Heart left ventricle (tissue), 16 donors: ENCODE measurements around the gene BBS1. TPM values are rescaled to one million over a fixed set of nuclear protein-coding genes. Genes with fewer than 3 reads are reported as not detected.
"Not testable (repeated sequence)": the region's sequence is repeated elsewhere in the genome, so short reads cannot be mapped to it uniquely, and the experiment has no call there.

Experiments
- ATAC-seq, 4 donors: fragments of 200-7000 bp; cut with Tn5 transposase; one replicate each; pipeline ENCODE4 v1.9.1; 2020 to 2022; ENCODE audit warnings: moderate library complexity in 4 of 4, mild to moderate bottlenecking in 3 of 4, moderate number of reproducible peaks in 1 of 4
- DNase-seq, 5 donors: peaks; one replicate each; pipeline ENCODE4 v3.0.0-alpha.2; 2020
- H3K27ac ChIP-seq, 12 donors: fragments of 200-600 bp; sonication (generic) in 4 of 12; one replicate each; pipeline versions ENCODE4 v1.5.0 to v1.8.0; 2016 to 2022; ENCODE audit warnings: mild to moderate bottlenecking in 2 of 12
- H3K27me3 ChIP-seq, 9 donors: fragments of 200-600 bp; sonication (generic) in 2 of 9; one replicate each; pipeline versions ENCODE4 v1.5.1 to v1.8.0; 2016 to 2022; ENCODE audit warnings: mild to moderate bottlenecking in 3 of 9
- H3K36me3 ChIP-seq, 9 donors: fragments of 200-600 bp; sonication (generic) in 2 of 9; one replicate each; pipeline versions ENCODE4 v1.5.0 to v1.8.0; 2018 to 2022; ENCODE audit warnings: mild to moderate bottlenecking in 2 of 9
- H3K4me1 ChIP-seq, 12 donors: fragments of 200-600 bp; sonication (generic) in 4 of 12; one replicate each; pipeline versions ENCODE4 v1.5.0 to v1.8.0; 2016 to 2022; ENCODE audit warnings: mild to moderate bottlenecking in 3 of 12
- H3K4me3 ChIP-seq, 12 donors: fragments of 200-600 bp; sonication (generic) in 4 of 12; one replicate each; pipeline versions ENCODE4 v1.5.0 to v1.8.0; 2017 to 2022; ENCODE audit warnings: mild to moderate bottlenecking in 9 of 12, moderate library complexity in 4 of 12
- H3K9me3 ChIP-seq, 12 donors: fragments of 200-600 bp; sonication (generic) in 4 of 12; one replicate each; pipeline versions ENCODE4 v1.5.0 to v1.8.0; 2016 to 2022; ENCODE audit warnings: mild to moderate bottlenecking in 1 of 12
- POLR2A ChIP-seq, 2 donors: fragments of 450-650 bp; IDR thresholded peaks; one replicate each; pipeline ENCODE4 v1.6.1; 2017; ENCODE audit warnings: antibody characterized with exemption in 2 of 2, mild to moderate bottlenecking in 2 of 2, moderate library complexity in 2 of 2
- WGBS, 4 donors: extraction: QIAGEN DNeasy Blood & Tissue Kit in 2 of 4; methylation state at CpG; one replicate each; pipeline versions ENCODE4 v1.1.5 to v1.1.7; 2013 to 2018; 5-methylcytosine and 5-hydroxymethylcytosine counted together
- intact Hi-C, 10 donors: fragments of 100-400 bp; cut with DNase I; formaldehyde crosslinking; loops; one replicate each; pipeline versions ENCODE4 v1.11.1 to v1.14.2; 2022
- polyA plus RNA-seq, 2 donors: library from polyadenylated mRNA; stranded (reverse); fragments of 200-250 nt; gene quantifications; one replicate each; pipeline ENCODE4 v1.2.3, GENCODE V29; 2013
- total RNA-seq, 9 donors: library from RNA; depleted of rRNA in 2 of 9; stranded (reverse); fragments of >200 nt in 2 of 9; fragmentation: NEBNext Ultra II Directional in 3 of 9; extraction: Animal tissue kit (Norgen Biotek cat#: 25700) in 3 of 9; gene quantifications; one replicate each; pipeline versions ENCODE4 v1.1.0 to v1.2.4, GENCODE V29; 2016 to 2023
- TF ChIP-seq, protein P1 (sequence below), 12 donors: fragments of 200-600 bp; sonication (generic) in 4 of 12; IDR thresholded peaks; one replicate each; pipeline versions ENCODE4 v1.5.0 to v1.8.0; 2018 to 2022; ENCODE audit warnings: antibody characterized with exemption in 12 of 12, mild to moderate bottlenecking in 5 of 12
- donor health status: ischemic (EF 13 %, LVEDD 7.1; RV severe dilation, severe dysfunction).
- donor health status: healthy with polysubstance abuse.
- donor health status: DM: no; HTN: yes; CAD: no.
- donor health status: DM: no; HTN: no; CAD: no.
- donor health status: ischemic (EF 25% LVEDD 6.9; RV normal size, moderate dysfunction).
- donor health status: ischemic (EF 25% LVEDD 5.7; RV mildly dilated, moderate dysfunction).
- donor health status: healthy.
- donor health status: DM: yes; HTN: yes; CAD: no.
- donor health status: ischemic (EF 35%, LVEDD 5.7; RV mildly dilated, moderate dysfunction).
- donor health status: nonischemic (EF 11% LVEDD 7.7; RV severe dilation, severe dysfunction).
- donor health status: DM: yes; HTN: yes; CAD: no.
- donor health status: PGD.
- donor health status: ischemic (EF 29% LVEDD 5.4; RV normal size, mild dysfunction).
- donor health status: nonischemic (EF 23%, LVEDD 6.1; RV moderate dilation, normal function).

The BBS1 gene
- total and polyA plus RNA-seq, 11 donors, result 11.0 to 51.8 (median 18.5) TPM

DNA sequence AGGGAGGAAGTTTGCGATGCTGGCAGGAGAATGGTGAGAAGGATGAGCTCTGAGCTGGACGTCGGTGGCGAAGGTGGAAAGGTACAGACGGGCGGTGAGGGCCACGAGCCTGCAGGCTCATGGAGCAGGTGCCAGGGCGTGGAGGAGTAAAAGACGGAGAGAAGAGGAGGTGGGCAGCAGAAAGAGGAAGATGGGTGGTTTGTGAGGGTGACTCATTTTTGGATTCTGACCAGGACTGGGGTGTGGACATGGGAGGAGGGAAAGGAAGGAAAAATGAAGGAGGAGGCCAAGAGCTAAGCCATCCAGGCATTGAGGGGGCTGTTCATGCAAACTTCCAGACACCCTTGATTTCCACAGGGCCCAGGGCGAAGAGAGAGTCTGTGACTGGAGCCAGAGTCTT lies 31.9 kb downstream of the BBS1 start:
- H3K4me1 ChIP-seq, result peaks cover 2 to 40% (median 22%) of the 10 kb centered on the region in 12 donors

DNA sequence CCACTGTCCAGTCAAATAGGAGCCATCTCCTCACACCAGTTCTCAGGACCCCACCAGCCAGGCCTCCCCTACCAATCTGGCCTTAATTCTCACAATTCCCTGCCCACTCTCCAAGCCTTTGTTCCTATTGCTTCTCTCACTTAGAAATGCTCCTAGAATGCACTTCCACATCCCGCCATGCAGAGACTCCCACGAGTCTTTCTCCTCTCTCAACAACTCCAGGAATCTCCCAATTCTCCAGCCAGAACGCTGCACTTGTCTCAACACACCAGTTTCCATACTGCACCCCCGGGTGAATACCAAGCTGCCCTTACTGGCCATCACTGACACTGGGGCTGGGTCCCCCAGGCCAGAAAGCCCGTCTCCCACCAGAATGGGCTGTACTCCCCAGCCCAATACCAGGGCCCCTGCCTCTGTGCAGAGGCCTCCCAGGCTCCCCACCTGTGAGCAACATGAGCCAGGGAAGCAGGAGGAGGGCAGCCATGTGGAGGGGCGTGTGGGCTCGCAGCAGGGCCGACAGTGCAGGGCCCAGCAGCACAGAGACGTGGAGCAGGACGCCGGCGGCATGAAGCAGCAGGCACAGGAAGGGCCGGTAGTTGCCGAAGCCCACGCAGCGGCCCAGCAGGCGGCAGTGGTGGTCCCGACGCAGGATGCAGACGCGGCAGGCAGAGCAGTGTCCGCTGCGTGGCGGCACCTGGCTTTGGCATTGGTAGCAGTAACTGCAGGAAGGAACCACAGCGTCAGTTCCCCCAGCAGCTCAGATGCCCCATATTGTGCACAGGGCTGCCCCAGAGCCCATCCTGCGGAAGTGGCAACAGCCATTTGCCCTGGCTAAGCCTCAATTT lies 33.0 kb downstream of the BBS1 start:
- H3K27me3 ChIP-seq, result no peaks in the 10 kb centered on the region
- intact Hi-C loops, result no loop called here
- H3K9me3 ChIP-seq, result no peaks in the 10 kb centered on the region
- H3K27ac ChIP-seq, result peak overlapping the region in 3 of 12 donors; percentile 13 to 74 (median 15)
- DNase-seq (peak in 3 of 5 donors; percentile 44 to 51 (median 47)), ATAC-seq (peak in 1 of 4 donors; percentile 2)
- H3K4me3 ChIP-seq, result peak overlapping the region in 3 of 12 donors; percentile 7 to 38 (median 28)
- peaks cover 2 to 40% (median 22%) of the 10 kb centered on the region in 12 donors for H3K4me1 ChIP-seq
- TF ChIP-seq, protein P1, sequence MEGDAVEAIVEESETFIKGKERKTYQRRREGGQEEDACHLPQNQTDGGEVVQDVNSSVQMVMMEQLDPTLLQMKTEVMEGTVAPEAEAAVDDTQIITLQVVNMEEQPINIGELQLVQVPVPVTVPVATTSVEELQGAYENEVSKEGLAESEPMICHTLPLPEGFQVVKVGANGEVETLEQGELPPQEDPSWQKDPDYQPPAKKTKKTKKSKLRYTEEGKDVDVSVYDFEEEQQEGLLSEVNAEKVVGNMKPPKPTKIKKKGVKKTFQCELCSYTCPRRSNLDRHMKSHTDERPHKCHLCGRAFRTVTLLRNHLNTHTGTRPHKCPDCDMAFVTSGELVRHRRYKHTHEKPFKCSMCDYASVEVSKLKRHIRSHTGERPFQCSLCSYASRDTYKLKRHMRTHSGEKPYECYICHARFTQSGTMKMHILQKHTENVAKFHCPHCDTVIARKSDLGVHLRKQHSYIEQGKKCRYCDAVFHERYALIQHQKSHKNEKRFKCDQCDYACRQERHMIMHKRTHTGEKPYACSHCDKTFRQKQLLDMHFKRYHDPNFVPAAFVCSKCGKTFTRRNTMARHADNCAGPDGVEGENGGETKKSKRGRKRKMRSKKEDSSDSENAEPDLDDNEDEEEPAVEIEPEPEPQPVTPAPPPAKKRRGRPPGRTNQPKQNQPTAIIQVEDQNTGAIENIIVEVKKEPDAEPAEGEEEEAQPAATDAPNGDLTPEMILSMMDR (IDR thresholded peaks at IDR 0.05), result peak in 10 of 12 donors; percentile 14 to 52 (median 32)
- no peak for TF ChIP-seq POLR2A (IDR thresholded peaks at IDR 0.05)
- WGBS, 4 donors, result 25 to 73% (median 41%) methylated on average over 9 to 26 of the region's 26 CpGs
- peaks cover 0 to 42% (median 27%) of the 10 kb centered on the region in 9 donors for H3K36me3 ChIP-seq

More for the DNA sequence above, 31.9 kb downstream of the BBS1 start:
- no peak overlapping the region for H3K27ac ChIP-seq
- H3K36me3 ChIP-seq, result peaks cover 0 to 47% (median 31%) of the 10 kb centered on the region in 9 donors
- H3K9me3 ChIP-seq, result no peaks in the 10 kb centered on the region
- ATAC-seq (no peak), DNase-seq (no peak)
- no peak for TF ChIP-seq POLR2A (IDR thresholded peaks at IDR 0.05)
- TF ChIP-seq, protein P1 (IDR thresholded peaks at IDR 0.05), result no peak
- H3K4me3 ChIP-seq, result no peak overlapping the region
- intact Hi-C loops, result no loop called here
- 88 to 94% (median 89%) methylated on average over 10 of the region's 10 CpGs for WGBS, 4 donors
- H3K27me3 ChIP-seq, result no peaks in the 10 kb centered on the region

DNA sequence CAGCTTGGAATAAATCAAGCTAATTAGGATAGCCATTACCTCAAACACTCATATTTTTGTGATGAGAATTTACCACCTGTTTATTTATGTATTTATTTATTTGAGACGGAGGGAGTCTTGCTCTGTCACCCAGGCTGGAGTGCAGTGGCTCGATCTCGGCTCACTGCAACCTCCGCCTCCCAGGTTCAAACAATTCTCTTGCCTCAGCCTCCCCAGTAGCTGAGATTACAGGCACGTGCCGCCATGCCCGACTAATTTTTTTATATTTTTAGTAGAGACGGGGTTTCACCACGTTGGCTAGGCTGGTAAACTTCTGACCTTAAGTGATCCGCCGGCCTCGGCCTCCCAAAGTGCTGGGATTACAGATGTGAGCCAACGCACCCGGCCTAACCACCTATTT lies 34.5 kb downstream of the BBS1 start:
- ATAC-seq, intact Hi-C loops, H3K27me3 ChIP-seq, H3K9me3 ChIP-seq, DNase-seq: not testable (repeated sequence)
- WGBS, 4 donors, result 82 to 86% (median 84%) methylated on average over 14 of the region's 14 CpGs
- Histone ChIP-seq H3K4me3 (peak overlapping the region in 11 of 12 donors; percentile 67 to 98 (median 84)), H3K27ac (peak overlapping the region in 1 of 12 donors; percentile 82), H3K4me1 (peaks cover 2 to 40% (median 22%) of the 10 kb centered on the region in 12 donors), H3K36me3 (peaks cover 0 to 27% (median 16%) of the 10 kb centered on the region in 9 donors)

DNA sequence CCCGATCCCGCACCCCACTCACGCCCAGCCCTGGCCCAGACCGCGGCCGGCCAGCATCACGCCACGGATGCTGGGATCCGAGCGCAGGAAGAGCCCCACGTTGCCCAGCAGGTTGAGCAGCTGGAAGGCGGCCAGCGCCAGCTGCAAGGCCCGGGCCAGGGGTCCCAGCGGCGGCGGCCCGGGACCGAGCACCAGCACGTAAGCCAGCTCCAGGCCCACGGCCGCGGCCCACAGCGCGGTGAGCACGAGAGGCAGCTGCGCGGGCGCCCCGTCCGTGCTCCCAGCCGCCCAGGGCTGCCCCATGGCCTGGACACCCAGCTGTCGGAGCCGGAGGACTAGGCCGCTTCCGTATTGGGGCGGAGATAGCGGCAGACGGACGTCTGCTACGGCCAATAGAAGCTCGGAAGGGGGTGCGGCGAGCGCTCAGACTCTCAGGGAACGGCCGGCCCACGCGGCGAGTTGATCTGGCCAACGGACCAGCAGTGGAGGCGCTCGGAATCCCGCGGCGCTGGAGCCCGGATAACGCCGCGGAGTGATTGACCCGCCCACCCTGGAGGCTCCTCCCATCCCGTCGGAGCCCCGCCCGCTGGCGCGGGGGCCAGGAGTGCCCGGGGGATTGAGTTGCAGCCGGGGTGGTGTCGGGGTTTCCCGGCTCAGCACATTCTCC lies 35.4 kb downstream of the BBS1 start, which contains the start of gene ZDHHC24:
Gene ZDHHC24, minus strand, starts transcription at position 348 of the 667 bp plus-strand sequence. Its CDS starts 45 bp downstream, at position 303.
- WGBS, 4 donors, result 0 to 1% (median 1%) methylated on average over 27 to 71 of the region's 71 CpGs
- TF ChIP-seq, protein P1 (IDR thresholded peaks at IDR 0.05), result peak in 1 of 12 donors; percentile 9
- peak in 1 of 2 donors; percentile 78 for TF ChIP-seq POLR2A (IDR thresholded peaks at IDR 0.05)
- H3K27me3 ChIP-seq, result no peaks in the 10 kb centered on the region
- ATAC-seq (peak; percentile 95 to 99 (median 98)), DNase-seq (peak; percentile 97 to 99 (median 98))
- peaks cover 0 to 21% (median 16%) of the 10 kb centered on the region in 9 donors for H3K36me3 ChIP-seq
- no peaks in the 10 kb centered on the region for H3K9me3 ChIP-seq
- peak within 1 kb of the TSS; percentile 67 to 98 (median 83) for H3K4me3 ChIP-seq
- peaks cover 2 to 40% (median 22%) of the 10 kb centered on the region in 12 donors for H3K4me1 ChIP-seq
- H3K27ac ChIP-seq, result peak within 1 kb of the TSS in 9 of 12 donors; percentile 61 to 85 (median 71)
- intact Hi-C loops, result no loop called here
